ENCODE measurements around the gene RFTN1. TPM values are rescaled to one million over a fixed set of nuclear protein-coding genes. Genes with fewer than 3 reads are reported as not detected.

The RFTN1 gene
- total and polyA plus RNA-seq, 4 donors, result 4.4 to 20.4 (median 11.9) TPM

GRCh38 chr3:16481546-16481897 lies 32.0 kb downstream of the RFTN1 start:
- H3K27ac ChIP-seq (ENCODE audit: low read depth in 1 of 2, low read length in 2 of 2), result no peak overlapping the region
- H3K27me3 ChIP-seq (ENCODE audit: control insufficient read depth in 4 of 4, insufficient read depth in 4 of 4, low read length in 3 of 4), result no peaks in the 10 kb centered on the region
- H3K9ac ChIP-seq (ENCODE audit: low read depth in 1 of 2, low read length in 2 of 2), result no peak overlapping the region
- TF ChIP-seq RXRA (IDR thresholded peaks at IDR 0.05) (no peak), EGR1 (IDR thresholded peaks at IDR 0.05; ENCODE audit: low read depth in 2 of 2) (no peak), YY1 (IDR thresholded peaks at IDR 0.05) (no peak), NR2F2 (IDR thresholded peaks at IDR 0.05) (no peak), TAF1 (conservative IDR thresholded peaks at IDR 0.05) (no peak), REST (IDR thresholded peaks at IDR 0.05) (no peak), SP1 (IDR thresholded peaks at IDR 0.05) (no peak), MAX (IDR thresholded peaks at IDR 0.05) (no peak), FOXA1 (IDR thresholded peaks at IDR 0.05) (no peak), CTCF (IDR thresholded peaks at IDR 0.05; ENCODE audit: low read depth, low read length, missing input control) (no peak), ZBTB33 (IDR thresholded peaks at IDR 0.05) (no peak), HNF4A (conservative IDR thresholded peaks at IDR 0.05) (no peak), RAD21 (IDR thresholded peaks at IDR 0.05) (no peak), FOXA2 (IDR thresholded peaks at IDR 0.05) (no peak)
- H3K36me3 ChIP-seq (ENCODE audit: control insufficient read depth in 4 of 4, insufficient read depth in 3 of 4, low read depth in 1 of 4, low read length in 3 of 4), result peaks cover 0 to 4% (median 2%) of the 10 kb centered on the region in 4 donors
- H3K4me1 ChIP-seq (ENCODE audit: control insufficient read depth in 4 of 4, insufficient read depth in 4 of 4, low read length in 3 of 4), result peaks cover 0 to 6% (median 3%) of the 10 kb centered on the region in 4 donors
- no peak overlapping the region for H3K4me3 ChIP-seq (ENCODE audit: low read depth in 1 of 3, low read length in 3 of 3)
- WGBS, result 63% methylated on average over 3 of the region's 3 CpGs
- H3K9me3 ChIP-seq (ENCODE audit: control insufficient read depth in 4 of 4, low read length in 3 of 4), result no peaks in the 10 kb centered on the region
- no peak for DNase-seq (ENCODE audit: low spot score)

GRCh38 chr3:16480861-16481545 lies 32.5 kb downstream of the RFTN1 start:
- Histone ChIP-seq H3K9me3 (ENCODE audit: control insufficient read depth in 4 of 4, low read length in 3 of 4) (no peaks in the 10 kb centered on the region), H3K36me3 (ENCODE audit: control insufficient read depth in 4 of 4, insufficient read depth in 3 of 4, low read depth in 1 of 4, low read length in 3 of 4) (peaks cover 0 to 4% (median 2%) of the 10 kb centered on the region in 4 donors), H3K4me1 (ENCODE audit: control insufficient read depth in 4 of 4, insufficient read depth in 4 of 4, low read length in 3 of 4) (peaks cover 0 to 6% (median 3%) of the 10 kb centered on the region in 4 donors), H3K4me3 (ENCODE audit: low read depth in 1 of 3, low read length in 3 of 3) (no peak overlapping the region), H3K27ac (ENCODE audit: low read depth in 1 of 2, low read length in 2 of 2) (no peak overlapping the region), H3K9ac (ENCODE audit: low read depth in 1 of 2, low read length in 2 of 2) (no peak overlapping the region), H3K27me3 (ENCODE audit: control insufficient read depth in 4 of 4, insufficient read depth in 4 of 4, low read length in 3 of 4) (no peaks in the 10 kb centered on the region)
- 63% methylated on average over 5 of the region's 5 CpGs for WGBS
- DNase-seq (ENCODE audit: low spot score), result no peak
- TF ChIP-seq FOXA1 (IDR thresholded peaks at IDR 0.05) (no peak), ATF3 (IDR thresholded peaks at IDR 0.05) (no peak), RXRA (IDR thresholded peaks at IDR 0.05) (no peak), NR2F2 (IDR thresholded peaks at IDR 0.05) (no peak), MAX (IDR thresholded peaks at IDR 0.05) (no peak), ZBTB33 (IDR thresholded peaks at IDR 0.05) (no peak), EGR1 (IDR thresholded peaks at IDR 0.05; ENCODE audit: low read depth in 2 of 2) (no peak), HNF4A (conservative IDR thresholded peaks at IDR 0.05) (no peak), CTCF (IDR thresholded peaks at IDR 0.05; ENCODE audit: low read depth, low read length, missing input control) (no peak)

Measured in liver (tissue), 9 donors.